Fibroblast of skin of scalp (primary cell): ENCODE data around the gene KDM1B.

ENCODE experiments used
- DNase-seq: peaks from one replicate; pipeline ENCODE4 v3.0.0-alpha.2; 2013

KDM1B gene

GRCh38 chr6:18237167-18237566, 81.9 kb downstream of the KDM1B start:
- no peak for DNase-seq

GRCh38 chr6:18240230-18240629, 85.0 kb downstream of the KDM1B start:
- DNase-seq = no peak

- no peak for DNase-seq
These were observed 86.2 kb downstream of the KDM1B start for GRCh38 chr6:18241208-18242038.

- peak; percentile 92 for DNase-seq
These were observed 87.0 kb downstream of the KDM1B start for GRCh38 chr6:18242062-18242851.

GRCh38 chr6:18243302-18243893, 88.2 kb downstream of the KDM1B start:
- DNase-seq = no peak

- no peak for DNase-seq
These were observed 89.0 kb downstream of the KDM1B start for GRCh38 chr6:18244251-18244650.

GRCh38 chr6:18245079-18245478, 89.9 kb downstream of the KDM1B start:
- no peak for DNase-seq

- DNase-seq = no peak
These were observed 90.4 kb downstream of the KDM1B start for GRCh38 chr6:18245642-18246041.

GRCh38 chr6:18246205-18246604, 91.0 kb downstream of the KDM1B start:
- DNase-seq = no peak

GRCh38 chr6:18247002-18247401, 91.8 kb downstream of the KDM1B start:
- no peak for DNase-seq

- no peak for DNase-seq
These were observed 93.5 kb downstream of the KDM1B start for GRCh38 chr6:18248698-18249097.

GRCh38 chr6:18249271-18249670, 94.0 kb downstream of the KDM1B start:
- no peak for DNase-seq

- DNase-seq = no peak
These were observed 98.4 kb downstream of the KDM1B start for GRCh38 chr6:18253635-18254034.

- DNase-seq = no peak
These were observed 99.6 kb downstream of the KDM1B start for GRCh38 chr6:18254793-18255192.

- DNase-seq = no peak
These were observed 104.6 kb downstream of the KDM1B start for GRCh38 chr6:18259675-18260447.

GRCh38 chr6:18260448-18261106, 105.4 kb downstream of the KDM1B start:
- peak; percentile 46 for DNase-seq

GRCh38 chr6:18261877-18262276, 106.7 kb downstream of the KDM1B start:
- DNase-seq = no peak

GRCh38 chr6:18262702-18263417, 107.6 kb downstream of the KDM1B start:
- DNase-seq = no peak

- DNase-seq = no peak
These were observed 108.4 kb downstream of the KDM1B start for GRCh38 chr6:18263418-18264218.

- DNase-seq = peak; percentile 90
These were observed 109.1 kb downstream of the KDM1B start, which contains the start of gene DEK for GRCh38 chr6:18264219-18264922. Gene DEK (minus strand): TSS chr6:18264530. CDS start chr6:18263987, 543 bp downstream.
